ENCODE measurements around the gene BOLA3. TPM values are rescaled to one million over a fixed set of nuclear protein-coding genes. Genes with fewer than 3 reads are reported as not detected.

BOLA3 gene
- total and polyA plus RNA-seq, 2 experiments from 2014 or later: 46.2 to 104 TPM

DNA sequence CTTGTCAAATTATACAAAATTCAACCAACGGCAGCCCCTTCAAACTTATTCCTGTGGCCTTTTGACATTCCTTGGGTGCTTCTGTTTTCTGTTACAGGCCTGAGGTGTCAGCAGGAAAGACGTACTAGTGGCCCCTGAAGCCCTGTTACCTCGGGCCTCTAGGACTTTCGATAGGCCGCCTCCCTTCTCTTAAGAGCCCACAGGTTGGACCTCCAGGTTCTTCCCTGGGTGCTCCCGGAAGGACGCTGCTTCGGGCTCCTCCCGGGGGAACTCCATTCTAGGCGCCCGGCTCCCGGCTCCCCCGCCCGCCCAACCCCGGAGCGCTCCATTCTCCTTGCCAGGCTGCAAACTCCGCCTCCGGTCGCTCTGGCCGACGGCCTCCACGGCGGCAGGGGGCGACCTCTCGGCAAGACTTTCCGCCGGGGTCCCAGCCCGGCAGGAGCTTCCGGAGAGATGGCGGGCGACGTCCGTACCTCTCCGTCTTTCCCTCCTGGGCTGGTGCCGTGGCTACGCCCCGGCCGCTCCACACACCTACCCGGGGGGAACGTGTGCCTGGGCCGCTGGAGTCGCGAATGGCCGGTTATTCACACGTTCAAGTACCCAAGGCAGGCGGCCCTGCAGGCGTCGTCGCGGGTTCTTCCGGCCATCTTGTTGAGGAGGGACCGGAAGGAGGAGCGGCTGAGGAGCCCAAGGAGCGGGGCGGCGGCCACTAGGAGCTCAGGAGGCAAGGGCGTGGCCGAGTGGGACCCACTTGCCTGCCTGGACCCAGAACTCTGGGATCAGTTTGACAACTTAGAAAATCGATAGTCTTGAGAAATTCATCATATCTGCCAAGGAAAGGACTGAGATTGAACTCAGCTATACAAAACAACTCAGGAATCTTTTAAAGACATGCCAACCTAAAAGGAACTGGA lies 27.5 kb downstream of the BOLA3 start:
- peak overlapping the region; percentile 76 for H3K27ac ChIP-seq
- in situ Hi-C loops (cut with MboI): no loop called here
- H3K4me2 ChIP-seq (ENCODE audit: unreplicated experiment): peak overlapping the region; percentile 74
- 7 to 10% methylated on average over 46 to 58 of the region's 59 CpGs for WGBS, 2 experiments (ENCODE audit: low coverage in 1 of 2, low lambda C conversion rate in 2 of 2, missing lambda C conversion rate in 2 of 2)
- H3K27me3 ChIP-seq (replicated peaks; ENCODE audit: insufficient read depth): no peaks in the 10 kb centered on the region
- 0 out of 2 replicates have a peak, but pooled peaks cover 6% of the 10 kb centered on the region for H3F3A ChIP-seq (ENCODE audit: insufficient read depth)
- H3K9me3 ChIP-seq (ENCODE audit: low read depth): no peaks in the 10 kb centered on the region
- no peaks in the 10 kb centered on the region for H3K36me3 ChIP-seq (ENCODE audit: low read depth)
- peak overlapping the region; percentile 90 for H3K4me3 ChIP-seq
- peak overlapping the region; percentile 90 for H2AFZ ChIP-seq
- peak; percentile 92 for DNase-seq
- no peaks in the 10 kb centered on the region for H3K79me2 ChIP-seq (ENCODE audit: insufficient read depth)
- peak overlapping the region; percentile 81 for H3K9ac ChIP-seq
- H4K20me1 ChIP-seq (ENCODE audit: insufficient read depth): no peaks in the 10 kb centered on the region
- H3K9me2 ChIP-seq (ENCODE audit: insufficient read depth): no peaks in the 10 kb centered on the region
- TF ChIP-seq EZH2phosphoT487 (IDR thresholded peaks at IDR 0.05; ENCODE audit: insufficient read depth, low read depth): no peak
- no peak for TF ChIP-seq EZH2 (IDR thresholded peaks at IDR 0.05; ENCODE audit: insufficient read depth, poor library complexity, severe bottlenecking)
- H3K4me1 ChIP-seq (ENCODE audit: insufficient read depth): 0 out of 2 replicates have a peak, but pooled peaks cover 4% of the 10 kb centered on the region

DNA sequence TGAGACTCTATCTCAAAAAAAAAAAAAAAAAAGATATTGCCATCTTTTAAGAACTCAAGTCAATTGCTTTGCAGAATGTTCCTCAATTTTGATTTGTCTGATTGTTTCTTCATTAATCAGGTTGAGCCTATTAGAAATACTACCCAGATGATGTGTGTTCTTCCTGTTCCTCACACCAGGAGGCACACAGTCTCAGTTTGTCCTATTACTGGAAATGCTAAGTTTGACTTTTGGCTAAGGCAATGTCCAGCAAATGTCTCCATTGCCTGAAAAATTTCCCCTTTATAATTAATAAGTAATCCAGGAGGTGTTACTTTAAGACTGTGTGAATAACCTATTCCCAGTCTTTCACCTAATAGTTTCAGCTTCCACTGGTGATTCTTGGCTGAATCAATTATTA lies 28.4 kb downstream of the BOLA3 start:
- Histone ChIP-seq H3K79me2 (ENCODE audit: insufficient read depth) (no peaks in the 10 kb centered on the region), H3K27me3 (replicated peaks; ENCODE audit: insufficient read depth) (no peaks in the 10 kb centered on the region), H3K9me3 (ENCODE audit: low read depth) (no peaks in the 10 kb centered on the region), H3K4me2 (ENCODE audit: unreplicated experiment) (peak overlapping the region; percentile 74), H3K36me3 (ENCODE audit: low read depth) (no peaks in the 10 kb centered on the region), H3F3A (ENCODE audit: insufficient read depth) (0 out of 2 replicates have a peak, but pooled peaks cover 6% of the 10 kb centered on the region), H4K20me1 (ENCODE audit: insufficient read depth) (no peaks in the 10 kb centered on the region), H3K4me3 (peak overlapping the region; percentile 90), H3K27ac (no peak overlapping the region), H3K9ac (peak overlapping the region; percentile 81; the same call in 1 of the 2 replicates), H2AFZ (peak overlapping the region; percentile 90), H3K4me1 (ENCODE audit: insufficient read depth) (0 out of 2 replicates have a peak, but pooled peaks cover 4% of the 10 kb centered on the region), H3K9me2 (ENCODE audit: insufficient read depth) (no peaks in the 10 kb centered on the region)
- DNase-seq: peak; percentile 52
- no peak for TF ChIP-seq EZH2 (IDR thresholded peaks at IDR 0.05; ENCODE audit: insufficient read depth, poor library complexity, severe bottlenecking)
- in situ Hi-C loops (cut with MboI): no loop called here

GRCh38 chr2:74111380-74111779 lies 36.3 kb downstream of the BOLA3 start:
- no peak overlapping the region for H3K4me3 ChIP-seq
- no peaks in the 10 kb centered on the region for H3K36me3 ChIP-seq (ENCODE audit: low read depth)
- no peak overlapping the region for H3K4me2 ChIP-seq (ENCODE audit: unreplicated experiment)
- no peak overlapping the region for H3K9ac ChIP-seq
- H3K9me3 ChIP-seq (ENCODE audit: low read depth): no peaks in the 10 kb centered on the region
- no peaks in the 10 kb centered on the region for H3K4me1 ChIP-seq (ENCODE audit: insufficient read depth)
- no peaks in the 10 kb centered on the region for H3K9me2 ChIP-seq (ENCODE audit: insufficient read depth)
- in situ Hi-C loops (cut with MboI): no loop called here
- no peak overlapping the region for H3K27ac ChIP-seq
- H3K27me3 ChIP-seq (replicated peaks; ENCODE audit: insufficient read depth): no peaks in the 10 kb centered on the region
- no peaks in the 10 kb centered on the region for H3F3A ChIP-seq (ENCODE audit: insufficient read depth)
- no peaks in the 10 kb centered on the region for H3K79me2 ChIP-seq (ENCODE audit: insufficient read depth)
- H2AFZ ChIP-seq: no peak overlapping the region
- TF ChIP-seq EZH2 (IDR thresholded peaks at IDR 0.05; ENCODE audit: insufficient read depth, poor library complexity, severe bottlenecking) (no peak), EZH2phosphoT487 (IDR thresholded peaks at IDR 0.05; ENCODE audit: insufficient read depth, low read depth) (no peak)
- no peaks in the 10 kb centered on the region for H4K20me1 ChIP-seq (ENCODE audit: insufficient read depth)
- no peak for DNase-seq

DNA sequence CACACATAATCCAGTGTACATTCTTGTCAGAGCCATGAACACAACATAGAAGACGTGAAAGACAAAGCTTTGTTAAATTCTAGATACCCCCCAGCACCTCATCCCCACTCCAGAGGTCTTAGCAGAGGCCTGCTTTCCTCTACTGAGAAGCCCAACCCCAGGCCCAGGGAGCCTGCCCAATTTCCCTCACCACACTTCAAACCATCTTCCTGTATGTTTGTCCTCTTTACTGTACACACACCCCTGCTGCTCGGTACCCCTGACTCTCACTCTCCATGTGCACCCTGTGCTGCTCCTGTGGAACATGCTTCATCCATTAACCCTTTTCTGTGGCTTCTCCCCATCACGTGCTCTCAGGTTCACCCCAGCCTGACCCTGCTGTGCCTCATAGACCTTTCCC lies 37.2 kb downstream of the BOLA3 start:
- Histone ChIP-seq H3K9me3 (ENCODE audit: low read depth) (no peaks in the 10 kb centered on the region), H3K4me3 (no peak overlapping the region), H3K4me1 (ENCODE audit: insufficient read depth) (no peaks in the 10 kb centered on the region), H3K9ac (no peak overlapping the region), H3K27ac (no peak overlapping the region), H3F3A (ENCODE audit: insufficient read depth) (no peaks in the 10 kb centered on the region), H3K4me2 (ENCODE audit: unreplicated experiment) (no peak overlapping the region), H2AFZ (no peak overlapping the region), H3K9me2 (ENCODE audit: insufficient read depth) (no peaks in the 10 kb centered on the region), H4K20me1 (ENCODE audit: insufficient read depth) (no peaks in the 10 kb centered on the region), H3K36me3 (ENCODE audit: low read depth) (no peaks in the 10 kb centered on the region), H3K27me3 (replicated peaks; ENCODE audit: insufficient read depth) (no peaks in the 10 kb centered on the region), H3K79me2 (ENCODE audit: insufficient read depth) (no peaks in the 10 kb centered on the region)
- 70 to 74% methylated on average over 3 of the region's 3 CpGs for WGBS, 2 experiments (ENCODE audit: low coverage in 1 of 2, low lambda C conversion rate in 2 of 2, missing lambda C conversion rate in 2 of 2)
- in situ Hi-C loops (cut with MboI): no loop called here
- no peak for DNase-seq
- no peak for TF ChIP-seq EZH2phosphoT487 (IDR thresholded peaks at IDR 0.05; ENCODE audit: insufficient read depth, low read depth)
- TF ChIP-seq EZH2 (IDR thresholded peaks at IDR 0.05; ENCODE audit: insufficient read depth, poor library complexity, severe bottlenecking): no peak

Measured in GM23248 (cell line).